Vagina (tissue), 2 donors: ENCODE data around the gene RRP8.

Experiments used
- CTCF ChIP-seq, 3 experiments: fragments of 450-650 bp in 2 of 3; fragments of 200-600 bp in 1 of 3; sonication (generic) in 1 of 3; IDR thresholded peaks; one replicate each; pipeline ENCODE4 v1.5.1; 2017 to 2019; ENCODE audit warnings: antibody characterized with exemption in 3 of 3, mild to moderate bottlenecking in 2 of 3, moderate library complexity in 2 of 3
- POLR2A ChIP-seq, 2 donors: fragments of 450-650 bp; IDR thresholded peaks; one replicate each; pipeline ENCODE4 v1.6.1; 2017; ENCODE audit warnings: antibody characterized with exemption in 2 of 2, mild to moderate bottlenecking in 2 of 2, moderate library complexity in 2 of 2
- POLR2AphosphoS5 ChIP-seq, 2 donors: sonication (generic); formaldehyde crosslinking; IDR thresholded peaks; one replicate each; pipeline ENCODE4 v1.9.0; 2017; ENCODE audit warnings: antibody characterized with exemption in 2 of 2, mild to moderate bottlenecking in 2 of 2, low read depth in 1 of 2; ENCODE audit not compliant: insufficient read depth in 1 of 2

- TF ChIP-seq CTCF (IDR thresholded peaks at IDR 0.05): no peak
- no peak for TF ChIP-seq POLR2A (IDR thresholded peaks at IDR 0.05)
- TF ChIP-seq POLR2AphosphoS5 (IDR thresholded peaks at IDR 0.05; ENCODE audit: insufficient read depth in 1 of 2, low read depth in 1 of 2): no peak
Observed at GRCh38 chr11:6586434-6587359, 16.7 kb downstream of the RRP8 start.
